Measurements from ENCODE around the gene PWWP2A. TPM values are rescaled to one million over a fixed set of nuclear protein-coding genes. Genes with fewer than 3 reads are reported as not detected.

PWWP2A gene
- total and polyA plus RNA-seq, 2 of the 4 experiments (the other 2 are of a cell fraction): 8.8 to 12.5 TPM

DNA sequence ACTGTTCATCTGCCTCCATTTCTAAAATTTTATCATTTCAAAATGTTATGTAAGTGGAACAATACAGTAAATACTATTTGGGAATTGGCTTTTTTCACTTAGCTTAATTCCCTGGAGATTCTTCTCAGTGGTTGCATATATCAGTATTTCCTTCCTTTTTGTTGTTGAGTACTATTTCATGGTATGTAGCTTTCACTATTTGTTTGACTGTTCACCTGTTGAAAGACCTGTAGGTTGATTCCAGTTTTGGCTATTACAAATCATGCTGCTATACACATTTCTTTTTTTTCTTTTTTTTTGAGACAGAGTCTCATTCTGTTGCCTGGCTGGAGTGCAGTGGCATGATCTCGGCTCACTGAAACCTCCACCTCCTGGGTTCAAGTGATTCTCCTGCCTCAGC is 33.0 kb upstream of the PWWP2A start:
- Histone ChIP-seq H4K91ac (ENCODE audit: insufficient read depth, low read depth, low read length) (no peak overlapping the region), H2BK20ac (ENCODE audit: low read depth, low read length) (no peak overlapping the region), H3K36me3 (ENCODE audit: control insufficient read depth, insufficient read depth, low read length) (no peaks in the 10 kb centered on the region), H3K9me3 (ENCODE audit: control insufficient read depth, insufficient read depth, low read length) (no peaks in the 10 kb centered on the region), H3K4me3 (ENCODE audit: insufficient read depth, low read depth, low read length) (no peak overlapping the region), H2AK9ac (replicated peaks; ENCODE audit: low read depth, low read length, poor library complexity) (no peak overlapping the region), H3K23ac (ENCODE audit: low read depth, low read length) (no peak overlapping the region), H3K4ac (ENCODE audit: low read depth, low read length) (no peak overlapping the region), H2AK5ac (ENCODE audit: low read depth, low read length) (no peak overlapping the region), H3K56ac (ENCODE audit: extremely low read depth, insufficient read depth, low read length) (no peak overlapping the region), H3K14ac (replicated peaks; ENCODE audit: low read depth, low read length) (no peak overlapping the region), H2AFZ (replicated peaks; ENCODE audit: low read length, poor library complexity) (no peak overlapping the region), H2BK5ac (ENCODE audit: low read depth, low read length, poor library complexity, severe bottlenecking) (no peak overlapping the region), H4K20me1 (ENCODE audit: insufficient read depth, low read length) (no peaks in the 10 kb centered on the region), H3K79me1 (ENCODE audit: low read depth in 1 of 2, low read length in 2 of 2) (no peaks in the 10 kb centered on the region), H3K9ac (ENCODE audit: low read depth, low read length) (no peak overlapping the region), H3K4me2 (ENCODE audit: low read depth, low read length) (no peak overlapping the region), H4K5ac (ENCODE audit: low read depth, low read length) (no peak overlapping the region), H3K4me1 (ENCODE audit: control insufficient read depth, insufficient read depth, low read length) (no peaks in the 10 kb centered on the region), H4K8ac (ENCODE audit: low read depth in 2 of 2, low read length in 2 of 2) (no peak overlapping the region), H2BK120ac (ENCODE audit: low read depth, low read length) (no peak overlapping the region), H2BK15ac (ENCODE audit: low read depth, low read length) (no peak overlapping the region), H3K9me1 (ENCODE audit: insufficient read depth, low read length) (no peaks in the 10 kb centered on the region), H3K27me3 (ENCODE audit: control insufficient read depth, insufficient read depth, low read length) (no peaks in the 10 kb centered on the region), H3K27ac (ENCODE audit: insufficient read depth, low read length) (no peak overlapping the region), H3K18ac (ENCODE audit: low read depth, low read length) (no peak overlapping the region)
- ChIA-PET POLR2A (ENCODE audit: unreplicated experiment) (no interaction called here), CTCF (no interaction called here)
- no peak for TF ChIP-seq POLR2A (IDR thresholded peaks at IDR 0.05; ENCODE audit: low read depth, low read length)
- no peak for TF ChIP-seq RFX5 (IDR thresholded peaks at IDR 0.05; ENCODE audit: low read depth, low read length)
- TF ChIP-seq CHD1 (IDR thresholded peaks at IDR 0.05; ENCODE audit: low read depth, low read length): no peak
- TF ChIP-seq, protein P1, sequence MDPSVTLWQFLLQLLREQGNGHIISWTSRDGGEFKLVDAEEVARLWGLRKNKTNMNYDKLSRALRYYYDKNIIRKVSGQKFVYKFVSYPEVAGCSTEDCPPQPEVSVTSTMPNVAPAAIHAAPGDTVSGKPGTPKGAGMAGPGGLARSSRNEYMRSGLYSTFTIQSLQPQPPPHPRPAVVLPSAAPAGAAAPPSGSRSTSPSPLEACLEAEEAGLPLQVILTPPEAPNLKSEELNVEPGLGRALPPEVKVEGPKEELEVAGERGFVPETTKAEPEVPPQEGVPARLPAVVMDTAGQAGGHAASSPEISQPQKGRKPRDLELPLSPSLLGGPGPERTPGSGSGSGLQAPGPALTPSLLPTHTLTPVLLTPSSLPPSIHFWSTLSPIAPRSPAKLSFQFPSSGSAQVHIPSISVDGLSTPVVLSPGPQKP (IDR thresholded peaks at IDR 0.05; ENCODE audit: borderline replicate concordance, low read depth, low read length): no peak
- TF ChIP-seq FOS (IDR thresholded peaks at IDR 0.05; ENCODE audit: low read depth, low read length): no peak
- no peak for TF ChIP-seq RAD21 (IDR thresholded peaks at IDR 0.05; ENCODE audit: low read length)
- TF ChIP-seq CEBPB (IDR thresholded peaks at IDR 0.05; ENCODE audit: low read depth, low read length): no peak
- no peak for TF ChIP-seq NFE2L2 (IDR thresholded peaks at IDR 0.05; ENCODE audit: low read depth, low read length)
- TF ChIP-seq BHLHE40 (IDR thresholded peaks at IDR 0.05; ENCODE audit: low read depth, low read length): no peak
- in situ Hi-C loops (cut with MboI; ENCODE audit: low sequenced_read_pairs) (no loop called here), intact Hi-C loops (cut with micrococcal nuclease) (no loop called here), dilution Hi-C loops (cut with HindIII; ENCODE audit: low sequenced_read_pairs, unreplicated experiment) (no loop called here)
- BruUV-seq (replicated peaks): no TSS peak
- no CpG with 5 or more reads among the region's 1 CpG for WGBS, 2 experiments (ENCODE audit: extremely low coverage in 2 of 2, insufficient read length in 1 of 2)
- no peak for DNase-seq
- ATAC-seq (ENCODE audit: low read depth): no peak

Measured in IMR-90 (cell line).